ENCODE results near the gene RAB44. TPM values are rescaled to one million over a fixed set of nuclear protein-coding genes. Genes with fewer than 3 reads are reported as not detected.

Gene RAB44
- total RNA-seq, 1 donor from 2014 or later, result 0.11 TPM

DNA sequence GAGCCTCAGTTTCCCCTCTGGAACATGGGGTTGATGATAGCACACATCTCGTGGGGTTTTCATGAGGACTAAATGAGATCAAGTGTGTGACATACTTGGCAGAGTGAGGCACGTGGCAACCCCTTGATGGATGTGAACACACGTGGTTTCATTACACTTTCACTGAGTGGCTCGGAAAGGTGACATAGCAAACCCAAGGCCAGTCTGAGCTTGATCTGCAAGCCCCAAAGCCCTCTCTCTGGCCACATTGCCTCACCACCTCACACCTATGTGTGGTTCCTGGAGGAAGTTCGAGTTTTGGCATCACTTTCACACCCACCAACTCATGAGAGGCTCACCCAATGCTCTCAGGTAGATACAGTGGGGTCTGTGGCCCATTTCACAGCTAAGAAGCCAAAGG lies 81.6 kb downstream of the RAB44 start:
- intact Hi-C loops (cut with DNase I), result no loop called here
- DNase-seq (ENCODE audit: low spot score), result no peak

DNA sequence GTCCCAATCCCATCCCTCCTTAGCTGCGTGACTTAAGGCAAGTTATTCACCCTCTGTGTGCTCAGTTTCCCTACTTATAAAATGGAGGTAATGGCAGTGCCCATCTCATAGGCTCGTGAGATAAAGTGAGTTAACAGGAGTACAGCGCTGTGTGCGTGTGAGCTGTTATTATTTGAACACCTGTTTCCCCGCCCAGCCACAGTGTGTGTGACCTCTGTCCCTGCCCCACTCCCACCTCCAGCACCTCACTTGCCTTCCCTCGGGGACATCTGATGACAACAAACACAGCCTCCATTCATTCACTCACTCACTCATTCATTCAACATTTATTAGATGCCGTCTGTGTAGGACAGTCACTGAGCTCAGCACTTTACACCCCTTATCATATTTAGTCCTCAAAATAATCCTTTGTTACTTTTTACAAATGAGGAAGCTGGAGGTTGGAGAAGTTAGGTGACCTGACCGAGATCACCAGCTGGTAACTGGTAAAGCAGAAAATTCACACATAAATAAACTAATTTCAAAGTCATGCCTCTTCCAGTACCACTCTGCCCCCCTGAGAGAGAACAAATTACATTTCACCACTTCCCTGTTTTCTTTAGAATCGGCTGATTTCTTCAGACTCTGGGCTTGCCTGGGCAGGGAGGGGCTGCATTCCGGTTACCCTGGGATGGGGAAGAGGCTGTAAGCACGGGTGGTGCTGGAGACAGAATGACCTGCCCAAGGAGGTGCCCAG lies 83.0 kb downstream of the RAB44 start:
- no peak for DNase-seq (ENCODE audit: low spot score)
- intact Hi-C loops (cut with DNase I), result no loop called here

DNA sequence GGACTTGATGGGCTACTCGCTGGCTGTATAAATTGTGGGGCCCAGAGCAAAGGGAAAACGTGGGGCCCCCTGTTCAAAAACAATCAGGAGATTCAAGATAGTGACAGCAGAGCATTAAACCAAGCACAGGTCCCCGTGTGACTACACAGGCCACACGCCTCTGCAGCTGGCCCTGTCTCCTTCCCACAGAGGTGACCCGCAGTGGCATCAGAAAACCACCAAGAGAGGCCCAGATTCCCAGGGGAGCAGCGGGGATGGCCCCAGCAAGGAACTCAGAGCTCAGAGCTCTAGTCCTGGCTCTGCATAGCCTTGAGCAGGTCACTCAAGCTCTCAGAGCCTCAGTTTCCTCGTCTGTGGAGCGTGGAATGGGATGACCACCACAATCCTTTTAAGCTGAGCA lies 84.0 kb downstream of the RAB44 start:
- DNase-seq (ENCODE audit: low spot score), result no peak
- intact Hi-C loops (cut with DNase I), result no loop called here

Other genes with a start within 250 kb of the RAB44 start
- gene STK38, start 150.3 kb upstream of the RAB44 start, total RNA-seq, result 31.6 TPM
- 148 TPM for gene SRSF3, start 103.5 kb upstream of the RAB44 start, total RNA-seq
- gene CDKN1A, start 19.1 kb upstream of the RAB44 start, total RNA-seq, result 113 TPM
- gene CPNE5, start 141.6 kb downstream of the RAB44 start, total RNA-seq, result 6.7 TPM
- gene PPIL1, start 177.0 kb downstream of the RAB44 start, total RNA-seq, result 24.9 TPM
- gene C6orf89, start 188.1 kb downstream of the RAB44 start, total RNA-seq, result 49.2 TPM